Activated CD4-positive, alpha-beta T cell treated with anti-CD3 and anti-CD28 coated beads, Interleukin-2, Interleukin-4, amounts not matched to agents 100 ng/mL and 50 ng/mL, durations not matched to agents 16 hours and 8 hours (primary cell): ENCODE results near the gene GAB2.
A peak's percentile ranks its signal among the peaks of the same experiment; 100 is the strongest.
"Not testable (repeated sequence)": the region's sequence is repeated elsewhere in the genome, so short reads cannot be mapped to it uniquely, and the experiment has no call there.

Source experiments
- DNase-seq: peaks from one replicate; pipeline ENCODE4 v3.0.0-alpha.2; 2020; ENCODE audit warnings: low spot score

Gene GAB2, protein sequence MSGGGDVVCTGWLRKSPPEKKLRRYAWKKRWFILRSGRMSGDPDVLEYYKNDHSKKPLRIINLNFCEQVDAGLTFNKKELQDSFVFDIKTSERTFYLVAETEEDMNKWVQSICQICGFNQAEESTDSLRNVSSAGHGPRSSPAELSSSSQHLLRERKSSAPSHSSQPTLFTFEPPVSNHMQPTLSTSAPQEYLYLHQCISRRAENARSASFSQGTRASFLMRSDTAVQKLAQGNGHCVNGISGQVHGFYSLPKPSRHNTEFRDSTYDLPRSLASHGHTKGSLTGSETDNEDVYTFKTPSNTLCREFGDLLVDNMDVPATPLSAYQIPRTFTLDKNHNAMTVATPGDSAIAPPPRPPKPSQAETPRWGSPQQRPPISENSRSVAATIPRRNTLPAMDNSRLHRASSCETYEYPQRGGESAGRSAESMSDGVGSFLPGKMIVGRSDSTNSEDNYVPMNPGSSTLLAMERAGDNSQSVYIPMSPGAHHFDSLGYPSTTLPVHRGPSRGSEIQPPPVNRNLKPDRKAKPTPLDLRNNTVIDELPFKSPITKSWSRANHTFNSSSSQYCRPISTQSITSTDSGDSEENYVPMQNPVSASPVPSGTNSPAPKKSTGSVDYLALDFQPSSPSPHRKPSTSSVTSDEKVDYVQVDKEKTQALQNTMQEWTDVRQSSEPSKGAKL

DNA sequence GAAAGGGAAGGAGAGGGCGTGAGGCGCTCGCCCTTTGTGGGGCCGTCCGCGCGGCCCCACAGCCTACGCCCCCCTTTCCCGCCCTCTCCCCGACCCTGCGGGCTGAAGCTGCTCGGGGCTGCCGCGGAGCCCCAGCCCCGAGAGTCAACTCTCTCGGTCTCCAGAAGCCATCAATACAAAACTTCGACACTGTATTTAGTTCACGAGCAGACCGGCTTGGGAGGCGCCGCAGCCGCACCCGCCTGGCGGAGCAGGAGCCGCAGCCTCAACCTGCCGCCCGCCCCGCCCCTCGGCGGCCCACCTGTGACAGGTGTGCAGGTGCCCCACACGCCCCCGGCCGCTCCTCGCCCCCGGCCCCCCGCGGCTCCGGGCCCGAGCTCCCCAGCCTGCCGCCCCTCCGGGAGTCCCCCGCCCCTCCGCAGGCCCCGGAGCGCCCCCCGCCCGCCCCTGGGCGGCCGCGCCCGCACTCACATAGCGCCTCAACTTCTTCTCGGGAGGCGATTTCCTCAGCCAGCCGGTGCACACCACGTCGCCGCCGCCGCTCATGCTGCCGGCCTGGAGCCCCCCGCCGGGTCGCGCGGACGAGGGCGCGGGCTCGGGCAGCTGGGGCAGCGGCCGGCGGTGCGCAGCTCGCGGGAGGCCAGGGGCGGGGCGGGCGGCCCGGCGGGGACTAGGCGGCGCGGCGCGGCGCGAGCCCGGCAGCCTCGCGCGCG lies at the start of gene GAB2:
TSS of gene GAB2 (minus strand) at position 646 of the 713 bp plus-strand sequence. CDS start at position 546, 100 bp downstream.
- no peak for DNase-seq

DNA sequence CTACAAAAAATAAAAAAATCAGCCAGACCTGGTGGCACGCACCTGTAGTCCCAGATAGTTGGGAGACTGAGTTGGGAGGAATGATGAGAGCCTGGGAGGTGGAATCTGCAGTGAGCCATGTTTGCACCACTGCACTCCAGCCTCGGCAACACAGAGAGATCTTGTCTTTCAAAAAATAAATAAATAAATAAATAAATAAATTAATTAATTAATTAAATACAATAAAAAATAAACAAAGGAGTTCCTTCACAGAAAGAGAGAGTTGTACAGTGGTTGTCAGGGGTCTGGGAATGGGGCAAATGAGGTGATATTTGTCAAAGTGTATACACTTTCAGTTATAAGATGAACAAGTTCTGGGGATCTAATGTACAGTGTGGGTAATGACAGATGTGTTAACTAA lies 49.8 kb upstream of the GAB2 start:
- no peak for DNase-seq

DNA sequence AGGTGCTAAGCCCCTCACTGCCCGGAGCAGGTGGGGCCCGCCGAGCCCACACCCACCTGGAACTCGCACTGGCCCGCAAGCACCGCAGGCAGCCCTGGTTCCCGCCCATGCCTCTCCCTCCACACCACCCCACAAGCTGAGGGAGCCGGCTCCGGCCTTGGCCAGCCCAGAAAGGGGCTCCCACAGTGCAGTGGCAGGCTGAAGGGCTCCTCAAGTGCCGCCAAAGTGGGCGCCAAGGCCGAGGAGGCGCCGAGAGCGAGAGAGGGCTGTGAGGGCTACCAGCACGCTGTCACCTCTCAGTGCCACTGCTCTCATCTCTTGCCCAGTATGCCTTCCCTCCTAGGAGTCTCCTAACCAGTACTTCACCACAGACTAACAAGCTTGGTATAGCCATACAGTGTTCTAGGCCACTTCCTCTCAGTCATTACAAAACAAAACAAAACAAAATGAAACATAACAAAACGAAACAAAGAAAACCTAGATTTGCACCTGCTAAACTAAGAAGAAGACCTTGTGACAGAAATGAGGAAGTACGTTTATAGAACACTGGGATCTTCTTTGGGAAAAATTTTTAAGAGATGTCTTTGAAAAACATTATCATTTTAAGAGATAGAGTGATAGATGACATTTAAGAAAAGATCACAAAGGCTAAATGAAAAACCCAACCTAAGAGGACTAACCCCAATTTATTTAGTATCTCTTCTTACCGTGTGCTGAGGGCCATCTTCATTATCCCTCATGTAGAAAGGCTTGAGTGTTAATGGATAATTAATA lies 47.7 kb upstream of the GAB2 start:
- DNase-seq, result peak; percentile 87

DNA sequence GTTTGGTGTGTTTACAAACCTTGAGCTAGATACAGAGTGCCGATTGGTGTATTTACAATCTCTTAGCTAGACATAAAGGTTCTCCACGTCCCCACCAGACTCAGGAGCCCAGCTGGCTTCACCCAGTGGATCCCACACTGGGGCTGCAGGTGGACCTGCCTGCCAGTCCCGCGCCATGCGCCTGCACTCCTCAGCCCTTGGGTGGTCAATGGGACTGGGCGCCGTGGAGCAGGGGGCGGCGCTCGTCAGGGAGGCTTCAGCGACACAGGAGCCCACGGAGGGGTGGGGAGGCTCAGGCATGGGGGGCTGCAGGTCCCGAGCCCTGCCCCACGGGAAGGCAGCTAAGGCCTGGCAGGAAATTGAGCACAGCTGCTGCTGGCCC lies 47.2 kb upstream of the GAB2 start:
- DNase-seq, result not testable (repeated sequence)

DNA sequence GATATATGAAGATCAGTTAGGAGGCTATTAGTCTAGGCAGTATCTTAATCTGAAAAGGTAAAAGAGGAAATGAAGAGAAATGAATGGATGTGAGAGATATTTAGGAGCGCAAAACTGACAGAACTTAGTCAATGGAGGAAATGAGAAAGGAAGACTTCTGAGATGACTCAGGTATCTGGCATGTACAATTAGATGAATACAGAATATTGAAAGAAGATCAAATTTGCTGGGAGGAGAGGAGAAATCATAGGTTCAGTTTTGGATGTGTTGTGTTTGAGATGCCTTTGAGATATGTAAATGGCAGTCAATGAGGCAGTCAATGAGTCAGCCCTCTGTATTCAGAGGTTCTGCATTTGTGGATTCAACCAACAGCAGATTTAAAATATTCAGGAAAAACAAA lies 42.9 kb upstream of the GAB2 start:
- DNase-seq, result peak; percentile 43

DNA sequence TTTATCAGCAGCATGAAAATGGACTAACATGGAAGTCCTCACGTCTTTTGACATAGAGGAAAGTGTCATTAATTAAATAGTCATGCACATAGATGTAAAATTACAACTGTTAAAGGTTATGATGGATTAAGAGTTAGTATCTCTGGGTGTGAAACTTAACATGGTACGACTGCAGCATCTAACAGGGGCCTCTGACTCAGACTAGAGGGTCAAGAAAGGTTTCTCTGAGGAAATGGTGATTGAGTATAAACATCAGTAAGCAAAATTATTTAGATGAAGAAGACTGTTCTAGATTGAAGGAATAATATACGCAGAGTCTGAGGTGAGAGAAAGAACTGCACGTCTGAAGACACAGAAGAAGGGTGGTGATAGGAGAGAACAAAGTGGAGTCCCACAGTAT lies 42.1 kb upstream of the GAB2 start:
- DNase-seq, result no peak

DNA sequence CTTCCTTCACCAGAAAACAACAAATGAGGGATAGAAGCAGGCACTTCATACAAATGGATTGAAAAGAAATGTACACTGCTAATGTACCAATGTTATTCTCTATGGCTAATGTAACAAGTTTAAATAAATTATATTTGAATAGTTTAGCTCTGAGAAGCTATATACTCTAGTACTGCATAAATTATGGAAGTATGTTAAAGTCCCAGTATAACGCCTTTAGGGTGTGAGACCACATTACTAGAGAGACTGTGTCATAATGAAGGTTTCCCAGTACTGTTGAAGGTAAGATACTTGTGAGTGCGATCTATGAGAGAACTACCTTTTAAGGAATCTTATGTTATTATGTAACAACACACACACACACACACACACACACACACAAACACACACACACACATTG lies 39.8 kb upstream of the GAB2 start:
- DNase-seq, result no peak

DNA sequence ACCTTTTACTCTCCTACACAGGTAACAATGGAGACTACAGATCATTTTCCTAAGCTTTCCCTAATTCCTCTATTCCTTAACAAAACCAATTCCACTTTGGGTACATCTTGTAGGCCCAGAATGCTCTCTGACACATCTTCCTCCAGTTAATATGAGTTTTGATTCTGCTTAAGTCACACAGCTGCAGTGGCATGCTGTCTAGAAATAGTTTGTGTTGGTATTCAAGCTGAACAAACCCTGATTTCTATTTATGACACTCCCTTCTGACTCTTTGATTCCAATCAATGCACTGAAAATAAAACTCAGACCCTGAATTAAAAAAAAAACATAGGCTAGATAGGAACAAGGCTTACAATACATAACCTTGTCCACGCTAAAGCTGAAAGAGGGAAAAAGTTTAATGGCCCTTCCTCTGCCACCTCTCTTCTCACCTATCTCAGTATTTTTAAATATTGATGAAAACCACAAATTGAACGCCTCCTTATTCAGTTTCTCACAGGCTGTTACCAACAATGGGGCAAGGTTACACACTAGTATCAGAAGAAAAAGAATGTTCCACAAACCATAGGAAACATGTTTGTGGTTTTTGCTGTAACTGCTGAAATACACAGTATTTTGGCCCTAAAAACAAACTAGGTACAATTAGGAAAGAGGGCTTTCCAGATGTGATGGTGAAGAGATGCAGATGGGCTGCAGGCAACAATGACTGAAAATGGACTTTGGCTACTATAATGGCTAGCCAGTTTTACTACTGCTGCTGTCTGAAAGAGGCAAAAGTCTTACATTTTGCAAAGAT lies 35.7 kb upstream of the GAB2 start:
- no peak for DNase-seq

DNA sequence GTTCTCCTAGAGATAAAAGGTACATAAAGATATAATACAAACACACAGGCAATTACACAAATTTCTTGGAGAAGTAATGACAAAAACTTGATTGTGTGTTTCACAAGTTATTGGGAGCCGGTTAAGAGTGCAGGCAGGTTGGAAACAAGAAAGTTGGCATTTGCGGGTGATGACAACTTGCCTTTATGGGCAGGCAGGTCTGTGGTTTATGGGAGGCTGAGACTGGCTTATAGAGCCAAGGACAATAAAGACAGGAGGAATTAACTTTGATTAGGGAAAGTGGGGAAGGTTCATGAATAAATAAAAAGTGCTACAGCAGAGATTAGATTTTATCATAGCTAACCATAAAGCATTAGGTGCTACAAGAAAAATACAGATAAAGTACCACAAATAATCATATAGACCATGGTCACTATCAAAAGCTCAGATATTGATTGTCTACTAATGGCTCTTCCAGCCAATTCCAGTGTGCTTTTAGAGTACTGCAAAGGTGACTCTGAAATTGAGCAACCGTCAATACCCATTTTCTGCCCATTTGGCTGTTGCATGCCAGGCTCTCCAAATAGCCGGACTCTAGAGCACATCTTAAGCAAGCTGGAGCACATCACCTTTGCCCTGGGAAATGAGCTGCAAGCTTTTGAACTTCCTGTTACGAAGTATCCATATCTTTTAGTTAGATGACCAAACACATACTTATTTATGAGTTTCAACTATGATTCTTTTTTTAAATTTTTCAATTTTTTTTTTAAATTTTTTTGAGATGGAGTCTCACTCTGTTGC lies 33.9 kb upstream of the GAB2 start:
- DNase-seq, result no peak

DNA sequence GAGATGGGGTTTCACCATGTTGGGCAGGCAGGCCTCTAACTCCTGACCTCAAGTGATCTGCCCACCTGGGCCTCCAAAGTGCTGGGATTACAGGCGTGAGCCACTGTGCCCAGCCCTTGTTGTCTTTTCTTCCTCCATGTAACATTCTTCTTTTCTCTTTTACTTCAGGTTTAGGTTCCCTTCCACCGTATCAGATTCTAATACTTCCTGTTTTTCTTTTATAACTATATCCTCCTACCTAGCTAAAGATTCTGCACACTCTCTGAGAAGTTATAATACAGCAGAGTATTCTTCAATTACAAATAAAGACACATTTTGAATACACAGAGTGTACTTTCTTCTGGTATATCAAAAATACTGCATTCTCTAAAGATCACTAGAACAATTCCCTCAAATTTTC lies 33.2 kb upstream of the GAB2 start:
- DNase-seq, result no peak

DNA sequence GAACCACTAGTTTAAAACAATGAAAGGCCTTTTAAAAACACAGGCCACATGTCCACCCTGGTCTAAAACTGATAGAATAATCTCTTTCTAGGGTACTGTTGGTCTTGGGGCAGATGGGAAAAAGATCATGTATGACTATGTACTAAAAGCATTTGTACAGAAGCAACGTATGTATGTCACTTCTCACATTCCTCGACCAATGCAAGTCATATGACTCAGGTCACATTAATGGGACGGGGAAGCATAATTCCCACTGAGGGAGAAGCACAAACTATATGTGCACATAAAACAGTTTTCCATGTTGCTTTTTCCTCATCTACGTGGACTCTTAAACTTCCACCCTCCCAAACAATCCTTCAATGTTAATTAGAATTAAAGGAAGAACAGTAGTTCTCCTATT lies 32.2 kb upstream of the GAB2 start:
- DNase-seq, result no peak

DNA sequence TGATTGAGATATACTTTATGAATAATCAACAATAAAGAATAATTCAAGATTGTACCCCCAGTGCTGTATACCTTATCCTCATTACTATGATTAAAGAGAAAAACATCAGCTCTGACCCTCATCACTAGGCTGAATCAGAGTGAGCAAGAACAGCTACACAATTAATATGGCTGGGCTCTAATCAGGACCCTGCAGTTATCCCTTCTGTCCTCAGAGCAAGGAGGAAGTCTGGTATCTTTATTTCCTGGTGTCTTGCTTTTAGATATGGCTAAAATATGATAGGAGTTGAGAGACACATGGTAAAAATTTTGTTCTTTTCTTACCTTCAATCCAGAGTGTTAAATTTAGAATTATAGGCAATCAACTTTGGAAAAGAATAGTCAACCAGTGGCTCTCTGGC lies 28.6 kb upstream of the GAB2 start:
- DNase-seq, result no peak

DNA sequence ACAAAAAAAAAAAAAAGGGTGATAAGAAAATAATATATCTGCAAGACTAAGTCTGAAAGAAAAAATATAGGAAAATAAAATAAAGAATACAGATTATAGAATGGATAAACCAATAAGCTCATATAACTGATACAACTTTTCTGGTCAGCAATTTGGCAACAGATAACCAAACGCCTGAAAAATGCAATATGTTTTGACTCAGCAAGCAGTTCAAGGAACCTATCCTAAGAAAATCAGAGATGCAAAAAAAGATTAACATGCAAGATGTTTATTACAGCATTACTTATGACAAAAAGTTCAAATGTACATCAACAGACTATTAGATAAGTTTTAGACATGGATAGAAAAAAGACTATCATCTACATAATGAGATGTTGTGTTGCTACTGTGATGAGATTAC lies 27.1 kb upstream of the GAB2 start:
- no peak for DNase-seq

DNA sequence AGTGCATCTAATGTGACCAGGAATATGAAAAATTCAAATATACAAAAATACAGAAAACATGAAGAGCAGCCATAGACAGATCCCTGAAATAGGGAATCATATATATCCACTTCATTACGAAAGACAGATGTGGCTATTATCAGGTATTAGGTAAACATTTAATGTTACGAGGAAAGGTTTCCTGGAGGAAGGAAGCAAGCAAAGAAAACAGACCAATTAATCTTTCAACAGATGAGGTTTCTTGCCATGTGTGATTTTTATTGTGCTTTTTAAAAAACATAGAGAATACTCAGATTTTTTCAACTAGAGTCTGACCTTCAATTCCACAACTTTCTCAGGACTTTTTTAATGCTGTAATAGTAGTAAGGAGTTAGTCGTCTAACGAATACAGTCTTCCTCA lies 24.3 kb upstream of the GAB2 start:
- no peak for DNase-seq

DNA sequence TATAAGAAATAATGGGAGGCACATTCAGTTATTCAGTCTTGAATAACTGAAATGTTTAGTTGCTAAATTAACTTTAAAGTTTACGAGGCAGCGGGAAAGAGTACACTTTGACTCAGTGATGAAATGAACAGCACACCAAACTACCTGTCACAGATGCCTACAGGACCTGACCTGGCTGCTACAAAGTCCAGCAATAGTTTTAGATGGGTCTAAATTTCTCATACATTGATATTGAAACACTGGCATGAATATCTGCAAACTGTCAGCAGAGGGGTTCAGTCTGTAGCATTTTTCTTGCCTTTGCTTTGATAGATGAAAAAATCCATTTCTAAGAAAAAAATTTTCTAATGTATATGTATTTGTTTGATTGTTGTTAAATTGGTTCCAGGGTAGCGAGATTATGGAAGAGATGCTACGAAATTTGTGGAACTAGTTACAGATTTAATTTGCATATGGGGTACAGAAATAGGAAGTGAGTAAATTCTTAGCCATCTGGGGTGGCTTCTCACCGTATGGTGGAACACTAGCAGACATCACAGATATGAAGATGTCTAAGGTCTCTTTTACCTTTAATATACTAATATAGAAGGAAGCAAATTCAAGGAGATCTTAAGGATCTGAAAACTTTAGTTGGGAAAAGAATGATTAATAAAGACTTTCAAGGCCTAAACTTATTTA lies 20.8 kb upstream of the GAB2 start:
- no peak for DNase-seq

DNA sequence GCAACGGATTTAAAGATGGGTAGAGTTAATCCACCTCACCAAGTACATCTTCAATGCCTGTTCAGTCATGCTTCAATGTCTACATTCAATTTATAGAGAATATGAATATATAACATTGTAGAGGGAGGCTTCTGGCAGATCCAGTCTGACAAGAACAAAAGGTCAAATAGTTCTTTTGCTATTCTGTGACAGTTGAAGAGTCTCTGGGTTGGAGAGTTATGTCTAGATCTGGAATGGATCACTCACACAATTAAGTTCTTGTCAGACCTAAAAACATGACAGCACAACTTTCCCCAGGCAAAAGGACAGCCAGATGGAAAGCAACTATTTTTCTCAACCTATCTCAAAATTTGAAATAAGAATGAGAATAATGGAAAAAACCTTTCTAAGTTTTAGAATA lies 15.3 kb upstream of the GAB2 start:
- no peak for DNase-seq

DNA sequence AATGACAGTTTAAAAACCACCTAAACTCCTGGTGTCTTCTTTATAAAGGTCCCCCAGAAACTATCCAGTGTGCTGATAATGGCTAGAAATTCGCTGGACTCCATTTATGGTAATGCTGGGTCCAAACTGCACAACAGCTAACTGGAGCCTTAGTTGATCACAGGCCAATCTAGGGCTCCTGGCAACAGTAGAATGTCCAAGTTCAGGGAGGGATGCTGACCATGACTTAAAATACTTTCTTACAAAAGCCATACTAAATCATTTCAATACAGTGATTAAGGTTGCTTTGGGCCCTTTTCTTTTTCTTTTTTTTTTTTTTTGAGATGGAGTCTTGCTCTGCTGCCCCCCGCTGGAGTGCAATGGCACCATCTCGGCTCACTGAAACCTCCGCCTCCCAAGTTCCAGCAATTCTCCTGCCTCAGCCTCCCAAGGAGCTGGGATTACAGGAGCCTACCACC lies 14.5 kb upstream of the GAB2 start:
- DNase-seq, result no peak

DNA sequence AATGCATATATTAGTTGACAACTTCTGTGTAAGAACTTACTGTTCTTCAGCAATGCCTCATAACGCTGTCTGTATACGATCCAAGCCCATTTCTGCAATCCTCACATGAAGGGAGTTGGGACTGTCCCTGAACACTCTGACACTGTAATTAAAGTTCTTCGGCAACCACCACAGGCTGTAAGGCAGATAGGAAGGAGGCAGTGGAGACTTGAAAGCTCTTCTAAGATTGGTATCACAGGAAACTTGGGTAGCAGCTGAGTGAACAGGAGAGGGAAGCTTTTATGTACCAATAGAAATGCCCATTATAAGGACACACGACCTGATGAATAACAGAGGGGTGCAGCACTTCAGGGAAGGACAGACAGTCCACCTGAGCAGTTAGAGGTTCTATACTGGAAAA lies 12.0 kb upstream of the GAB2 start:
- peak; percentile 33 for DNase-seq

DNA sequence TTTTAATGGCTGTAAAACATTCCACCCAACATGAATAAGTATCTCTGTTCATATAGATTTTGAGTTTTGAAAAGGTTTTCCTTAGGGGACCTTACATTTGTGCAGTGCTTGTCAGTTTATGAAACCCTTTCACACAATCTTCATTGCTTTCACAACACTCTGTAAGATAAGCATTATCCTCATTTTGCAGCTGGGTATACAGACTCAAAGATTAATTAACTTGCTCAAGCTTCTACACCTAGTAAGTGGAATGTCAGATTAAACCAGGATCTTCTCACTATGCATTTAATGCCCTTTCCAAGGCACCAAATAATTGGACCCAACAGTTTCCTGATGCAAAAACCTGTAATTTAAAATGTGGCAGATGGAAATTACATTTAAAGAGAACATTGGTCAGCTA lies 11.6 kb upstream of the GAB2 start:
- no peak for DNase-seq

DNA sequence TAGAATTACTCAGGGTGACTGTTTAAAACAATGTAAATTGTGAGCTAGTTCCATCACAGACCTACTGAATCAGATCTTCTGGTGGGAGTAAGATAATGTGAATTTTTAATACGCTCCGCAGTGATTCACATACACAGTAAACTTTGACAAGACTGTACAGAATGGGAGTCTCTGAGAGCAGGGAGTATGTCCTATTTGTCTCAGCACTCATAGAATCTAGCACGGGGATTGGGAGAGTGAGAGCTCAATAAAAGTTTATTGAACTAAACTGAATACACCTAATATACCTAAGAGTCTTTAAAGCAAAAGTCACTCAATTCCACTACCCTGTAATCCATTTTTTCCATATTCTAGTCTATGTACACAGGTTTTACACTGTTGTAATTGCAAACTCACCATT lies 11.2 kb upstream of the GAB2 start:
- no peak for DNase-seq
